ENCODE measurements around the gene DNAJB4. TPM values are rescaled to one million over a fixed set of nuclear protein-coding genes. Genes with fewer than 3 reads are reported as not detected.
"Not testable (repeated sequence)": the region's sequence is repeated elsewhere in the genome, so short reads cannot be mapped to it uniquely, and the experiment has no call there.

The DNAJB4 gene
- total and polyA plus RNA-seq, 7 donors, result 34.9 to 209 (median 107) TPM

DNA sequence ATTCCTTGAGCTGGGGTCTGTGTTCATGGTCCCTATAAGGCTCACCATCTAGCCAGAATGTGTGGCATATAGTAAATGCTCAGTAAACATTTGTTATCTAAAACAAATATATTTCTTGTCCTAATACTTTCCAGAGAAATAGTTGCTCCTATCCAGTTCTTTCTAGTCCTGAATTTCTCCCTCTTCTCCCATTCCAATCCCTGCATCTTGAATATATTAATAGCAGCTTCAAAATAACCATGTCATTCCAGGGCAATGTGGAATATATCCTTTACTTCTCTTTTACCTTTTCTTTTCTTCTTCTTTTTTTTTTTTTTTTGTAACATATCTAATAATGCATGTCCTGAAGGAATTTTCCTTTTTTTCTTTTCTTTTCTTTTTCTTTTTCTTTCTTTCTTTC, 10.4 kb downstream of the DNAJB4 start:
- Histone ChIP-seq H3K27me3 (ENCODE audit: insufficient read depth in 3 of 3, low read length in 2 of 3) (no peaks in the 10 kb centered on the region), H3K9me3 (no peaks in the 10 kb centered on the region), H3K4me1 (peaks cover 35% of the 10 kb centered on the region), H3K27ac (peak overlapping the region; percentile 39), H3K36me3 (ENCODE audit: insufficient read depth in 1 of 2, low read depth in 1 of 2) (peaks cover 0 to 64% of the 10 kb centered on the region in 2 donors), H3K4me3 (peak overlapping the region; percentile 33)
- TF ChIP-seq, protein P1, sequence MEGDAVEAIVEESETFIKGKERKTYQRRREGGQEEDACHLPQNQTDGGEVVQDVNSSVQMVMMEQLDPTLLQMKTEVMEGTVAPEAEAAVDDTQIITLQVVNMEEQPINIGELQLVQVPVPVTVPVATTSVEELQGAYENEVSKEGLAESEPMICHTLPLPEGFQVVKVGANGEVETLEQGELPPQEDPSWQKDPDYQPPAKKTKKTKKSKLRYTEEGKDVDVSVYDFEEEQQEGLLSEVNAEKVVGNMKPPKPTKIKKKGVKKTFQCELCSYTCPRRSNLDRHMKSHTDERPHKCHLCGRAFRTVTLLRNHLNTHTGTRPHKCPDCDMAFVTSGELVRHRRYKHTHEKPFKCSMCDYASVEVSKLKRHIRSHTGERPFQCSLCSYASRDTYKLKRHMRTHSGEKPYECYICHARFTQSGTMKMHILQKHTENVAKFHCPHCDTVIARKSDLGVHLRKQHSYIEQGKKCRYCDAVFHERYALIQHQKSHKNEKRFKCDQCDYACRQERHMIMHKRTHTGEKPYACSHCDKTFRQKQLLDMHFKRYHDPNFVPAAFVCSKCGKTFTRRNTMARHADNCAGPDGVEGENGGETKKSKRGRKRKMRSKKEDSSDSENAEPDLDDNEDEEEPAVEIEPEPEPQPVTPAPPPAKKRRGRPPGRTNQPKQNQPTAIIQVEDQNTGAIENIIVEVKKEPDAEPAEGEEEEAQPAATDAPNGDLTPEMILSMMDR (IDR thresholded peaks at IDR 0.05), result no peak
- ATAC-seq (peak in 3 of 4 donors; percentile 19 to 60 (median 34)), DNase-seq (no peak)
- intact Hi-C loops (cut with DNase I), result no loop called here

DNA sequence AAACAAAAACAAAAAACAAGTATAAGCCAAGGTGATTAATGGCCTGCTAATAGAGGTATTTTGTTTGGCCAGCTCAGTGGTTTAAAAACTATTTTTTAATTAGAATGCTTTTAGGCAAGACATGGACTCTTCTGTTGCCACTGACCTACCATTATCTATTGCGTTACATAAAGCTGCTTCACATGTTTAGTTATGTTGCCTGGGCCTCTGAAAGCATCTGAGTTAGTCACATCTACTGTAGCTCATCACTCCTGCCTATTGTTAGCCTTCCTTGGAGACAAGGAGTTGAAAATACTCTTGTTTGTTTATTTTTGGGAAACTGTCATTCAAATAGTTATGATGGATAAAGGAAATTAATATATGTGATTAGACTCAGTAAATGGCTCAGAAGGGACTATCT, 14.3 kb downstream of the DNAJB4 start:
- H3K4me1 ChIP-seq, result peaks cover 8% of the 10 kb centered on the region
- no peaks in the 10 kb centered on the region for H3K27me3 ChIP-seq (ENCODE audit: insufficient read depth in 3 of 3, low read length in 2 of 3)
- no peak for ATAC-seq
- H3K4me3 ChIP-seq, result no peak overlapping the region
- WGBS, 3 donors, result 93 to 100% (median 100%) methylated on average over 1 of the region's 1 CpG
- DNase-seq, result no peak
- TF ChIP-seq, protein P1 (IDR thresholded peaks at IDR 0.05), result no peak
- H3K9me3 ChIP-seq, result no peaks in the 10 kb centered on the region
- peaks cover 0 to 50% of the 10 kb centered on the region in 2 donors for H3K36me3 ChIP-seq (ENCODE audit: insufficient read depth in 1 of 2, low read depth in 1 of 2)
- intact Hi-C loops (cut with DNase I), result no loop called here
- no peak overlapping the region for H3K27ac ChIP-seq

DNA sequence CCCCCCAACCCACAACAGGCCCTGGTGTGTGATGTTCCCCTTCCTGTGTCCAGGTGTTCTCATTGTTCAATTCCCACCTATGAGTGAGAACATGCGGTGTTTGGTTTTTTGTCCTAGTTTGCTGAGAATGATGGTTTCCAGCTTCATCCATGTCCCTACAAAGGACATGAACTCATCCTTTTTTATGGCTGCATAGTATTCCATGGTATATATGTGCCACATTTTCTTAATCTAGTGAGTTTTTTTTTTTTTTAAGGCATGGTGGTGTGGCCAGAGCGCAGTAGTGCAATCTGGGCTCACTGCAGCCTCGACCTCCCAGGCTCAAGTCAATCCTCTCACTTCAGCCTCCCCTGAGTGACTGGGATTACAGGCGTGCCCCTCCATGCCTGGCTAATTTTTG, 16.4 kb downstream of the DNAJB4 start:
- H3K27me3 ChIP-seq (ENCODE audit: insufficient read depth in 3 of 3, low read length in 2 of 3); intact Hi-C loops (cut with DNase I); ATAC-seq; H3K27ac ChIP-seq; H3K9me3 ChIP-seq; H3K4me1 ChIP-seq; H3K4me3 ChIP-seq; DNase-seq: not testable (repeated sequence)
- H3K36me3 ChIP-seq (ENCODE audit: insufficient read depth in 1 of 2, low read depth in 1 of 2), result peaks cover 0 to 32% of the 10 kb centered on the region in 2 donors
- 96 to 97% (median 96%) methylated on average over 4 of the region's 4 CpGs for WGBS, 3 donors

DNA sequence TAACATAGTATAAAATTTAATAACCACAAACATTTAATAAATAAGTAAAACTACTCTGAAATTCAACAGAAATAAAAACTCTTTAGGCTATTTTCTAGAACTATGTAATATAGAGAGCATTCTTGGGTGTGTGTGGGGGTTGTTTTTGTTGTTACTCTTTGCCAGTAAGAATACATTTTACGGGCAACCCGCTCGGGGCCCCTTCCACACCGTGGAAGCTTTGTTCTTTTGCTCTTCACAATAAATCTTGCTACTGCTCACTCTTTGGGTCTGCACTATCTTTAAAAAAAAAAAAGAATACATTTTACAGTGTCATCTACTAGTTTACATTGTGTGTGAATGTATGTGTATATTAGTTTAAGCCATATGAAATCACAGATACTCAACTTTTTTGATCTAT, 25.1 kb downstream of the DNAJB4 start:
- TF ChIP-seq, protein P1 (IDR thresholded peaks at IDR 0.05), result no peak
- Histone ChIP-seq H3K27ac (no peak overlapping the region), H3K4me3 (no peak overlapping the region), H3K27me3 (ENCODE audit: insufficient read depth in 3 of 3, low read length in 2 of 3) (no peaks in the 10 kb centered on the region), H3K36me3 (ENCODE audit: insufficient read depth in 1 of 2, low read depth in 1 of 2) (no peaks in the 10 kb centered on the region), H3K9me3 (no peaks in the 10 kb centered on the region), H3K4me1 (no peaks in the 10 kb centered on the region)
- 77 to 80% (median 78%) methylated on average over 4 of the region's 4 CpGs for WGBS, 3 donors
- no peak for ATAC-seq
- intact Hi-C loops (cut with DNase I), result no loop called here
- DNase-seq, result no peak

DNA sequence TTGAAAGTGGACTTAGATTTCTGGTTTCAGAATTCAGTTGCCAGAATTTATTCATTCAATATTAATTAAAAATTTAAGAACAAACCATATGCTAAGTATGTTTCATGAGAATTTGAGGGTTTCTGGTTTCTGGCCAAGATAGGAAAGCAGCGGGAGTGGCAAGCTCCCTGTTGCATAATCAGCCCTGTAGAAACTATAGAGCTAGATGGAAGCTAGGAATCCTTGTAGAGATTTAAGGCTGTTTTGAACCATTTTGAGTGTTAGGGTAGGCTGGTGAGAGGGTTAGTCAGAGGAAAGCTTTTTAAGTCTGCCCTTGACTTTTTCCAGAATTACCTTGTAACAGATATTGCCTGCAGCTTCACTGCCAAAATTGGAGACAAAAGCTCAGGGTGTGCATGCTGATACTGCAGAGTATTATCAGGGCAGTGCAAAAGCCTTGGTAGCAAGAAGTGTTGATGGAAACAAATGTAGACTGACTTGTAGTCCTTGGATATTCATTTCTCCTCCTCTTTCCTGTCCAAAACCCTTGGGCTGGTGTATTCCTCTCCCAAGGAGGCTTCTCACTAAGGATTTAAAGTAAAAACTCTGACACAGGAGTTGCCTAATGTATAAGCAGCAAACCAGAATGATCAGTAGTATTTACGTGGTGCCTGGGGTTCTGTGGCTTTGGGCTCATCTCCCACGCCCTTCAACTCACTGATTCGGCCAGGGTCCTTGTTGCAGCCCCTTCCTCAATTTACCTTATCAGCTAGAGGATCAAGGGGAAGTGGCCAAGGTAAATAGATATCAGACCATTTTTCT, 28.5 kb downstream of the DNAJB4 start:
- 72 to 82% (median 75%) methylated on average over 4 of the region's 4 CpGs for WGBS, 3 donors
- no peaks in the 10 kb centered on the region for H3K9me3 ChIP-seq
- no peak overlapping the region for H3K27ac ChIP-seq
- no peak overlapping the region for H3K4me3 ChIP-seq
- TF ChIP-seq, protein P1 (IDR thresholded peaks at IDR 0.05), result no peak
- peak in 1 of 4 donors; percentile 49 for ATAC-seq
- peaks cover 2% of the 10 kb centered on the region for H3K4me1 ChIP-seq
- intact Hi-C loops (cut with DNase I), result no loop called here
- no peak for DNase-seq
- H3K36me3 ChIP-seq (ENCODE audit: insufficient read depth in 1 of 2, low read depth in 1 of 2), result no peaks in the 10 kb centered on the region
- H3K27me3 ChIP-seq (ENCODE audit: insufficient read depth in 3 of 3, low read length in 2 of 3), result no peaks in the 10 kb centered on the region
